ENCODE measurements around the gene PDE4B.
"Not testable (repeated sequence)": the region's sequence is repeated elsewhere in the genome, so short reads cannot be mapped to it uniquely, and the experiment has no call there.

The PDE4B gene

GRCh38 chr1:65992831-65993271, 200.2 kb downstream of the PDE4B start:
- DNase-seq (ENCODE audit: low read depth, low spot score) = no peak

DNA sequence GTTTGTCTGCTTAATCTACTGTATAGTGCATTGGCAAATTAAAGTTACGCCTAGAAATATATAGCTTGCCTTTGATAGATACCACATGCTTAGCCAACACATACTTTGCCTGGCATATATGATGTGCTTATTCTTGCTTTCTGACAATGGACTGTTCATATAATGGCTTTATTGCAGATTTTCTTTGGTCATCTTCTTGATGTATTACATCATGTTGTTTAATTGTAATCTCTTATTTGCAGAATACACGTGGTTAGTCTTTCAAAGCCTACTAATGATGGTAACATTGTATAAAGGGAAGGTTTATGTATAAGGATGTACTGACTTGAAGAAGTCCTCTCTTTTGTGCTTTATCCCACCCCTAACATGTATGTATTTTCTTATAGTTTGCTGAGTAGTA, 201.5 kb downstream of the PDE4B start:
- no peak for DNase-seq (ENCODE audit: low read depth, low spot score)

GRCh38 chr1:65995336-65995735, 202.6 kb downstream of the PDE4B start:
- DNase-seq (ENCODE audit: low read depth, low spot score) = no peak

DNA sequence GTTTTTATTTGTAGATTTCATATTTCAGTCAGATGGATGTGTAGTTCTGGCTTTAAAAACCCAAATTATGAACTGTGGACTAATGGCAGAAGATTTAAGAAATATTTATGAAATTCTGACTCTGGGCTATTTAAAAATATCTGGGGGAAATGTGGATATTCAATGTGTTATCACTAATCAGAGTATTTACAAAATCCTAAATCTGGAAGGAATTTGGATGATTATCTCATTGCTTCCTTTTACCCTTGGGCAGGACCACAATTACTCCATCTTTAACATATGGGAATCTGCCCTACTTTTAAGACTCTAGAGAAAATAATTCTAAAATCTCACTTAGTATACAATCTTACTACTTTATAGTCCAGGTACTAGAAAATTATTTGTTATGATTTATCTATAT, 203.2 kb downstream of the PDE4B start:
- DNase-seq (ENCODE audit: low read depth, low spot score) = no peak

GRCh38 chr1:65997693-65998092, 205.0 kb downstream of the PDE4B start:
- no peak for DNase-seq (ENCODE audit: low read depth, low spot score)

DNA sequence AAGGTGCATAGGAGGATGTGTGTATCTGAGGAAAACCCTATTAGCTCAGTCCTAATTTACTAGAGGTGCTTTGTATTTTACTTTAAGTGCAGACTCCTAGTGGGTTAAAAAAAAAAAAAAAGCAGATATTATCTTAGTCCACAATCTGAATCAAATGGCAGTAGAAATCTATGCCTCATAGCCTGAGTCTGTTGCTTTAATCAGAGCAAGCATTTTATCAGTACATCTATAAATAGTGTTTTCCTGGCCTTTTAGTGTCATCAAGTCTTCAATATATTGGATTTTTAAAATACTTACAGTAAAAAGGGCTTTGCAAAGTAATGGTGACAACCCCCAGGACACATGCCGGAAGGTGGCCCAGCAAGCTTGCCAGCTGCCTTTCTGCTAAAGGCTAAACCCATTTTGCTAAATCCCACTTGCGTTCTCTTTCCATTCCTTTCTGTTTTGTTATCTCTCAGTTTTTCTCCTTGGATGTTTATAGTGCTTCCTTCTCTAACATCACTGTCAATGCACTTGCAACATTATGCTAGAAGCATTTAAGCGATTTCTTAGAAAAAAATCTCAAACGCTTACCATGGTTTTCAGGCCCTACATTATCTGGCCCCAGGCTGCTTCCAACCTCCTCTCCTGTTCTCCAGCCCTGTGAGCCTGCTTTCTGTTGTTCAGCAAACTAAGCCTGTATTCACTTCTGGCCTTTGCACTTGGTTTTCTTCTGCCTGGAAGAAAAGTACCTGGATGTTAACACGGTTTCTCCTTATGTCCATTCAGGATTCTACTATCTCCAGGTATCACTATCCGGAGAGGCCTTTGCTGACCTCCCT, 206.3 kb downstream of the PDE4B start:
- no peak for DNase-seq (ENCODE audit: low read depth, low spot score)

DNA sequence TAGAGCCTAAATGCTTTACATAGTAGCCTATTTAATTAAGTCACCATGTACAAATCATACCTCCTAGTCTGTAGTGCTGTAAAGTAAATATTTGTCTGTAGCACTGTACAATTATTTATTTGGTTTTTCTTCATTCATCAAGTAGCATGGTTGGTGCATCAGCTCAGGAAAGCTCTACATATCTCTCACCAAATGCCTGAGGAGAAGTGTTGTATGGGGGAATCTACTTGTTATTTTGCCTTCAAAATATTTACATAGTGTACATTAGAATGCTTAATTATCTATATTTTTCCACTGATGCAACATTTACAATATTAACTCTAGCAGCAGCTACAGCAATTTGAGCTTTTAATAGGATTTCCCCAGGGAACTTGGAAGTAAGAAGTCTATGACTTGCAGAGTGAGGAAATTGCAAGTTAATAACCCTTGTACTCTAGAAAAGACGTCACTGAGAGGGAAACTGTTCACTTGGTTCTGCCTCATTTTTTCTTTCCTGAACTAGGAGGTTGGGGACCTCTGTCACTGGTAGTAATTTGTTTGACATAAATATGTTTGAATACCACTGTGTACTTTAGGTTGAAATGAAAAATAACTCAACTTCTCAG, 207.4 kb downstream of the PDE4B start:
- no peak for DNase-seq (ENCODE audit: low read depth, low spot score)

- DNase-seq (ENCODE audit: low read depth, low spot score) = no peak
Measured at GRCh38 chr1:66003690-66004089, 211.0 kb downstream of the PDE4B start.

DNA sequence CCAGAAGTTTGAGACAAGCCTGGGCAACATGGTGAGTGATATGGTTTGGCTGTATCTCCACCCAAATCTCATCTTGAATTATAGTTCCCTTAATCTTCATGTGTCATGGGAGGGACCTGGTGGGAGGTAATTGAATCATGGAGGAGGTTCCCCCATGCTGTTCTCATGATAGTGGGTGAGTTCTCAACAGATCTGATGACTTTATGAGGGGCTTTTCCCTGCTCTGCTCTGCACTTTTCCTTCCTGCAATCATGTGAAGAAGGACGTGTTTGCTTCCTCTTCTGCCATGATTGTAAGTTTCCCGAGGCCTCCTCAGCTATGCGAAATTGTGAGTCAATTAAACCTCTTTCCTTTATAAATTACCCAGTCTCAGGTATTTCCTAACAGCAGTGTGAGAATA, 213.8 kb downstream of the PDE4B start:
- not testable (repeated sequence) for DNase-seq (ENCODE audit: low read depth, low spot score)

DNA sequence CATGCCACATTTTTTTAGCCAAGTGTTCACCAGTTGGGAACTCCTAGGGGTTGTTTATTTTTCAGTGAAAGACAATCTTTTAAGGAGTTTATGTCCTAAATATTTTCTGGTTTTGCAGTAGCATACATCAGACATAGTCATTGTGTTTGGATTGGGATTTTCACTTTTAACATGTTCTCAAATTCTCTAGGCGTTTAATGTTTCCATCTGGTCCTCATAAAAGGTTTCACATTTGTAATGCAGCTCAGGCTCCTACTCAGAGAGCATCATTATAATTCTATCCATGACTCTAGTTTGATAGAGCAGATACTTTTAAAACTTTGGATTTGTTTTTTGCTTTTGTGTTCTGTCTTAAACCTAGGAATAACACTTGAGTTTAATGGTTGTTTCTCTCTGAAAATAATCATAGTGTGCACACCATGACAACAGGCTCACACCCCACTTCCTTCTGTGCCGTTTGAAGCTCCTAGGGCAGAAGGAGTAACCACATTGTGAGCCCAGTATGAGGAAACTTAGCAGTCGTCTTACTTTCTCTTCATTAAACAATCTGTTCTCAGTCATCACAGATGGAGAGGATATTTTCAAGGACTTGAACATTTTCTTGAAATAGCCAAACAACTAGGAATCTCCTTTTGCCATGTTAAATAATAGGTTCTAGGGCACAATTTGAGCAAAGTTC, 219.6 kb downstream of the PDE4B start:
- no peak for DNase-seq (ENCODE audit: low read depth, low spot score)

GRCh38 chr1:66013371-66013770, 220.7 kb downstream of the PDE4B start:
- no peak for DNase-seq (ENCODE audit: low read depth, low spot score)

GRCh38 chr1:66022904-66023620, 230.4 kb downstream of the PDE4B start:
- no peak for DNase-seq (ENCODE audit: low read depth, low spot score)

DNA sequence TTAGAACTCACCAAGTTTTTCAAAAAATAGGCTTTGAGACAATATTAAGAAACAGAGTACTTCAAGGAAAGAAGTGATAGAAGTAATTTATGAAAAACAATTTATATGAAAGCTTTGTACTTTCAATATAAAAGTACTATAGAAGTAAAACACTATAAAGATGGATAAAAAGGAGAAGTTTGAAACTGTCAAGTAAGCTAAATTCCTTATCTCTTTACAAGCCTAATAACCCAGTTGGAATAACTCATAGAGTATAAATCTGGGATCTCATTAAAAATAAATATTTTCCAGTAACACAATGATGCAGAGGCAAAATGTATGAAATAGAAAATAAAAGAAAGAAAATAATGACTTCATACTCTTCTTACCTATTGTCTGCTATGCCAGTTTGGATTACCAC, 232.5 kb downstream of the PDE4B start:
- DNase-seq (ENCODE audit: low read depth, low spot score) = no peak

GRCh38 chr1:66028035-66028434, 235.3 kb downstream of the PDE4B start:
- no peak for DNase-seq (ENCODE audit: low read depth, low spot score)

GRCh38 chr1:66033781-66034180, 241.1 kb downstream of the PDE4B start:
- no peak for DNase-seq (ENCODE audit: low read depth, low spot score)

- no peak for DNase-seq (ENCODE audit: low read depth, low spot score)
Measured at GRCh38 chr1:66035616-66036245, 243.0 kb downstream of the PDE4B start.

GRCh38 chr1:66041654-66042053, 249.0 kb downstream of the PDE4B start:
- no peak for DNase-seq (ENCODE audit: low read depth, low spot score)

GRCh38 chr1:66043186-66043585, 250.5 kb downstream of the PDE4B start:
- DNase-seq (ENCODE audit: low read depth, low spot score) = no peak

- DNase-seq (ENCODE audit: low read depth, low spot score) = no peak
Measured at GRCh38 chr1:66044912-66045311, 252.2 kb downstream of the PDE4B start.

- no peak for DNase-seq (ENCODE audit: low read depth, low spot score)
Measured at GRCh38 chr1:66046415-66046814, 253.7 kb downstream of the PDE4B start.

- DNase-seq (ENCODE audit: low read depth, low spot score) = no peak
Measured at GRCh38 chr1:66048011-66048410, 255.3 kb downstream of the PDE4B start.

- DNase-seq (ENCODE audit: low read depth, low spot score) = no peak
Measured at GRCh38 chr1:66050123-66050522, 257.4 kb downstream of the PDE4B start.

All from brain pericyte (primary cell).